Measurements from ENCODE around the gene SLC19A3. TPM values are rescaled to one million over a fixed set of nuclear protein-coding genes. Genes with fewer than 3 reads are reported as not detected.
"Not testable (repeated sequence)": the region's sequence is repeated elsewhere in the genome, so short reads cannot be mapped to it uniquely, and the experiment has no call there.

SLC19A3 gene
- total RNA-seq, 1 donor from 2014 or later = not detected

DNA sequence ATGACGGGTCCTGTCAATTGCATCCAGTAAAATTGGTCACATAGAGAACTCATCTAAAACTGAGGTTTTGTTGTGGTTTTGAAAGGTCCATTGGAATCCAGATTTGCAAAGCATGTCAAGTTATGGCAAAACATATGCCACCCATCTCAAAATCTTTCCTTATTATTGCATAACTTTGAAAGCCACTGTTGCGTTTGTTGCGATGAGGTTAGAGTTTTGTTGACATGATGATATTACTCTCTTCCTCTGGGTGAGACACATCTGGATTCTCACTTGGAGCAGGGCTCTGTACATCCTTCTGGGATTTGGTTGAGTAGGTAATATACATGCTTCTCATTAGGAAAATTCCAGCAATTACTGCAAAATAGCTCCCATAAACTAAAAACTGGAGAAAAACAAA, 30.6 kb downstream of the SLC19A3 start:
- H3K4me1 Mint-ChIP-seq (ENCODE audit: unreplicated experiment) = no peaks in the 10 kb centered on the region
- H3K27me3 Mint-ChIP-seq (ENCODE audit: unreplicated experiment) = peaks cover 12% of the 10 kb centered on the region
- TF ChIP-seq, protein P1, sequence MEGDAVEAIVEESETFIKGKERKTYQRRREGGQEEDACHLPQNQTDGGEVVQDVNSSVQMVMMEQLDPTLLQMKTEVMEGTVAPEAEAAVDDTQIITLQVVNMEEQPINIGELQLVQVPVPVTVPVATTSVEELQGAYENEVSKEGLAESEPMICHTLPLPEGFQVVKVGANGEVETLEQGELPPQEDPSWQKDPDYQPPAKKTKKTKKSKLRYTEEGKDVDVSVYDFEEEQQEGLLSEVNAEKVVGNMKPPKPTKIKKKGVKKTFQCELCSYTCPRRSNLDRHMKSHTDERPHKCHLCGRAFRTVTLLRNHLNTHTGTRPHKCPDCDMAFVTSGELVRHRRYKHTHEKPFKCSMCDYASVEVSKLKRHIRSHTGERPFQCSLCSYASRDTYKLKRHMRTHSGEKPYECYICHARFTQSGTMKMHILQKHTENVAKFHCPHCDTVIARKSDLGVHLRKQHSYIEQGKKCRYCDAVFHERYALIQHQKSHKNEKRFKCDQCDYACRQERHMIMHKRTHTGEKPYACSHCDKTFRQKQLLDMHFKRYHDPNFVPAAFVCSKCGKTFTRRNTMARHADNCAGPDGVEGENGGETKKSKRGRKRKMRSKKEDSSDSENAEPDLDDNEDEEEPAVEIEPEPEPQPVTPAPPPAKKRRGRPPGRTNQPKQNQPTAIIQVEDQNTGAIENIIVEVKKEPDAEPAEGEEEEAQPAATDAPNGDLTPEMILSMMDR (IDR thresholded peaks at IDR 0.05) = no peak
- no peak overlapping the region for H3K4me3 Mint-ChIP-seq (ENCODE audit: unreplicated experiment)
- no peaks in the 10 kb centered on the region for H3K36me3 Mint-ChIP-seq (ENCODE audit: unreplicated experiment)
- no peak for DNase-seq (ENCODE audit: extremely low spot score, unreplicated experiment)
- H3K9me3 Mint-ChIP-seq (ENCODE audit: unreplicated experiment) = no peaks in the 10 kb centered on the region
- H3K27ac Mint-ChIP-seq (ENCODE audit: unreplicated experiment) = no peak overlapping the region

DNA sequence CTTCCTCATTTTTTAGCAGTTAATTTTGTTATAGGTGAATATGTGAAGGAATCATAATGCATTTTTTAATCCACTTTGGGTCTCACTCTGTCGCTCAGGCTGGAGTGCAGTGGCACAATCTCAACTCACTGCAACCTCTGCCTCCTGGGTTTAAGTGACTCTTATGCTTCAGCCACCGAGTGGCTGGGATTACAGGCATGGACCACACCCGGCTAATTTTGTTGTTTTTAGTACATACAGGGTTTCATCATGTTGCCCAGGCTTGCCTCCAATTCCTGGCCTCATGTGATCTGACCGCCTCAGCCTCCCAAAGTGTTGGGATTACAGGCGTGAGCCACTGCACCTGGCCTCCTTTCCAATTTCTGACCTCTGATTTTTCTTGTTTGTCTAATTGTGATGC, 33.6 kb downstream of the SLC19A3 start:
- Mint-ChIP-seq H3K27ac (ENCODE audit: unreplicated experiment) (no peak overlapping the region), H3K9me3 (ENCODE audit: unreplicated experiment) (no peaks in the 10 kb centered on the region), H3K36me3 (ENCODE audit: unreplicated experiment) (no peaks in the 10 kb centered on the region), H3K4me3 (ENCODE audit: unreplicated experiment) (no peak overlapping the region), H3K27me3 (ENCODE audit: unreplicated experiment) (no peaks in the 10 kb centered on the region), H3K4me1 (ENCODE audit: unreplicated experiment) (no peaks in the 10 kb centered on the region)
- no peak for DNase-seq (ENCODE audit: extremely low spot score, unreplicated experiment)
- TF ChIP-seq, protein P1 (IDR thresholded peaks at IDR 0.05) = no peak

DNA sequence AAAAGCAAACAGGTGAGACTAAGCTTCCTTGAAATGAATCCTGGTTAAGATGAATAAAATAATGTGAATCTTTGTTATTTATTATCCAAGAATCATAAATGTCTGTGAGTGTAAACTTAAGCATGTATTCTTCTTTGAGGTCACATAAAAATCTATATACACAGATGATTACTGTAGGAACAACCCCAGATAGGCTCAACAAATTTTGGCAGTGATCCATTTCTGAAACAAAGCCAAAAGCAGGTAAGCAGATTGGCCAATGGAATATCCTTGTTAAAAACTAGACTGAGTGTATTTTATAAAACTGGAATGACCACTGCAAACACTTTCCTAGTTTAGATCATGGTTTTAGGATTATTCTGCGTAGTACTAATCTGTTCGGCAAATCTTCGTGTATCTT, 39.9 kb downstream of the SLC19A3 start:
- H3K4me3 Mint-ChIP-seq (ENCODE audit: unreplicated experiment) = no peak overlapping the region
- H3K27me3 Mint-ChIP-seq (ENCODE audit: unreplicated experiment) = peaks cover 5% of the 10 kb centered on the region
- no peaks in the 10 kb centered on the region for H3K36me3 Mint-ChIP-seq (ENCODE audit: unreplicated experiment)
- TF ChIP-seq, protein P1 (IDR thresholded peaks at IDR 0.05) = no peak
- no peaks in the 10 kb centered on the region for H3K4me1 Mint-ChIP-seq (ENCODE audit: unreplicated experiment)
- DNase-seq (ENCODE audit: extremely low spot score, unreplicated experiment) = no peak
- H3K9me3 Mint-ChIP-seq (ENCODE audit: unreplicated experiment) = no peaks in the 10 kb centered on the region
- no peak overlapping the region for H3K27ac Mint-ChIP-seq (ENCODE audit: unreplicated experiment)

DNA sequence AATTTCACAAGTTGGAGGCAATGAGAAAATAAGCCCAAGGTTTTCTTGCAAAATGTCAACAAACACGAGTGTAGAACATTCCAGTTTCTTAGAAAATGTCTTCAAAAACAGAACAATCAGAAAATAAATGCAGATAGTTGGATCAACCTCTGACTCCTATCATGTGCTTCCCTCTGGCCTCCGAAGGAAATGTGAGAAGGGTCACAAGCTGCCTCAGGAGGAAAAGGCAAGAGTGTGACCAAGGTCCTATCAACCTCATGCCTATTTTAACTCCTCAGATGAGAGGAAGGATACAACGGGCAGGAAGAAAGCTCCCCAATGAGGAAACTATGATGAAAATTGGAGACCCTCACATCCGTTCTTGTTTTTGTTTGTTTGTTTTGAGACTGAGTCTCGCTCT, 43.3 kb downstream of the SLC19A3 start:
- H3K9me3 Mint-ChIP-seq (ENCODE audit: unreplicated experiment) = no peaks in the 10 kb centered on the region
- no peak overlapping the region for H3K4me3 Mint-ChIP-seq (ENCODE audit: unreplicated experiment)
- no peaks in the 10 kb centered on the region for H3K4me1 Mint-ChIP-seq (ENCODE audit: unreplicated experiment)
- no peak overlapping the region for H3K27ac Mint-ChIP-seq (ENCODE audit: unreplicated experiment)
- TF ChIP-seq, protein P1 (IDR thresholded peaks at IDR 0.05) = no peak
- H3K27me3 Mint-ChIP-seq (ENCODE audit: unreplicated experiment) = peaks cover 16% of the 10 kb centered on the region
- no peaks in the 10 kb centered on the region for H3K36me3 Mint-ChIP-seq (ENCODE audit: unreplicated experiment)
- no peak for DNase-seq (ENCODE audit: extremely low spot score, unreplicated experiment)

DNA sequence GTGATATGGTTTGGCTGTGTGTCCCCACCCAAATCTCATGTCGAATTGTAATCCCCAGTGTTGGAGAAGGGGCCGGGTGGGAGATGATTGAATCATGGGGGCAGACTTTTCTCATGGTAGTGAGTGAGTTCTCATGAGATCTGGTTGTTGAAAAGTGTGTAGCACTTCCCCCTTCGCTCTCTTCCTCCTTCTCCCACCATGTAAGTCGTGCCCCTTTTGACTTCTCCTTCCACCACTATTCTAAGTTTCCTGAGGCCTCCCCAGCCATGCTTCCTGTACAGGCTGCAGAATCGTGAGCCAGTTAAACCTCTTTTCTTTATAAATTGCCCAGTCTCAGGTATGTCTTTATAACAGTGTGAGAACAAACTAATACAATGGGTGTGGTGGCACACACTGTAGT, 44.2 kb downstream of the SLC19A3 start:
- H3K27ac Mint-ChIP-seq (ENCODE audit: unreplicated experiment); H3K4me3 Mint-ChIP-seq (ENCODE audit: unreplicated experiment); H3K4me1 Mint-ChIP-seq (ENCODE audit: unreplicated experiment); DNase-seq (ENCODE audit: extremely low spot score, unreplicated experiment); H3K36me3 Mint-ChIP-seq (ENCODE audit: unreplicated experiment); H3K9me3 Mint-ChIP-seq (ENCODE audit: unreplicated experiment): not testable (repeated sequence)
- peaks cover 16% of the 10 kb centered on the region for H3K27me3 Mint-ChIP-seq (ENCODE audit: unreplicated experiment)

All from osteocyte (in vitro differentiated cells).